IPS-18a (cell line): ENCODE results near the gene BACH2.

ENCODE experiments used
- H3K27ac ChIP-seq: one replicate; pipeline ENCODE4 v1.5.1; 2013; ENCODE audit warnings: low read length
- H3K27me3 ChIP-seq: one replicate; pipeline ENCODE4 v1.6.1; 2013; ENCODE audit warnings: mild to moderate bottlenecking, low read length; ENCODE audit not compliant: control insufficient read depth, insufficient read depth
- H3K36me3 ChIP-seq: one replicate; pipeline ENCODE4 v1.6.1; 2013; ENCODE audit warnings: low read depth, low read length; ENCODE audit not compliant: control insufficient read depth
- H3K4me1 ChIP-seq: one replicate; pipeline ENCODE4 v1.6.1; 2013; ENCODE audit warnings: low read depth, low read length; ENCODE audit not compliant: control insufficient read depth
- H3K4me3 ChIP-seq: one replicate; pipeline ENCODE4 v1.5.1; 2013; ENCODE audit warnings: low read length
- H3K9ac ChIP-seq: one replicate; pipeline ENCODE4 v1.6.1; 2013; ENCODE audit warnings: mild to moderate bottlenecking, low read length, moderate library complexity
- H3K9me3 ChIP-seq: one replicate; pipeline ENCODE4 v1.6.1; 2013; ENCODE audit warnings: low read depth, low read length; ENCODE audit not compliant: control insufficient read depth

The BACH2 gene

GRCh38 chr6:90272895-90273294 is 23.7 kb downstream of the BACH2 start:
- no peaks in the 10 kb centered on the region for H3K27me3 ChIP-seq
- H3K27ac ChIP-seq: no peak overlapping the region
- H3K4me3 ChIP-seq: no peak overlapping the region
- no peaks in the 10 kb centered on the region for H3K9me3 ChIP-seq
- H3K9ac ChIP-seq: no peak overlapping the region
- no peaks in the 10 kb centered on the region for H3K4me1 ChIP-seq
- no peaks in the 10 kb centered on the region for H3K36me3 ChIP-seq

GRCh38 chr6:90271831-90272230 is 24.8 kb downstream of the BACH2 start:
- H3K27me3 ChIP-seq: no peaks in the 10 kb centered on the region
- H3K36me3 ChIP-seq: no peaks in the 10 kb centered on the region
- no peak overlapping the region for H3K27ac ChIP-seq
- H3K9me3 ChIP-seq: no peaks in the 10 kb centered on the region
- no peaks in the 10 kb centered on the region for H3K4me1 ChIP-seq
- no peak overlapping the region for H3K9ac ChIP-seq
- no peak overlapping the region for H3K4me3 ChIP-seq

- Histone ChIP-seq H3K36me3 (no peaks in the 10 kb centered on the region), H3K27me3 (no peaks in the 10 kb centered on the region), H3K9ac (no peak overlapping the region), H3K4me1 (no peaks in the 10 kb centered on the region), H3K9me3 (no peaks in the 10 kb centered on the region), H3K27ac (no peak overlapping the region), H3K4me3 (no peak overlapping the region)
Measured at GRCh38 chr6:90269334-90269733, 27.3 kb downstream of the BACH2 start.

- H3K9me3 ChIP-seq: no peaks in the 10 kb centered on the region
- H3K27ac ChIP-seq: no peak overlapping the region
- H3K36me3 ChIP-seq: no peaks in the 10 kb centered on the region
- no peak overlapping the region for H3K9ac ChIP-seq
- no peaks in the 10 kb centered on the region for H3K27me3 ChIP-seq
- no peak overlapping the region for H3K4me3 ChIP-seq
- no peaks in the 10 kb centered on the region for H3K4me1 ChIP-seq
Measured at GRCh38 chr6:90268178-90268577, 28.5 kb downstream of the BACH2 start.

GRCh38 chr6:90266905-90267621 is 29.6 kb downstream of the BACH2 start:
- no peaks in the 10 kb centered on the region for H3K36me3 ChIP-seq
- H3K9ac ChIP-seq: no peak overlapping the region
- no peaks in the 10 kb centered on the region for H3K27me3 ChIP-seq
- H3K9me3 ChIP-seq: no peaks in the 10 kb centered on the region
- no peaks in the 10 kb centered on the region for H3K4me1 ChIP-seq
- no peak overlapping the region for H3K4me3 ChIP-seq
- no peak overlapping the region for H3K27ac ChIP-seq

- Histone ChIP-seq H3K9me3 (no peaks in the 10 kb centered on the region), H3K27me3 (no peaks in the 10 kb centered on the region), H3K9ac (no peak overlapping the region), H3K4me1 (no peaks in the 10 kb centered on the region), H3K27ac (no peak overlapping the region), H3K4me3 (no peak overlapping the region), H3K36me3 (no peaks in the 10 kb centered on the region)
Measured at GRCh38 chr6:90264561-90264960, 32.1 kb downstream of the BACH2 start.

GRCh38 chr6:90263633-90264032 is 33.0 kb downstream of the BACH2 start:
- no peak overlapping the region for H3K9ac ChIP-seq
- H3K36me3 ChIP-seq: no peaks in the 10 kb centered on the region
- H3K27ac ChIP-seq: no peak overlapping the region
- no peaks in the 10 kb centered on the region for H3K4me1 ChIP-seq
- H3K9me3 ChIP-seq: no peaks in the 10 kb centered on the region
- no peaks in the 10 kb centered on the region for H3K27me3 ChIP-seq
- no peak overlapping the region for H3K4me3 ChIP-seq

GRCh38 chr6:90261801-90262200 is 34.8 kb downstream of the BACH2 start:
- Histone ChIP-seq H3K36me3 (no peaks in the 10 kb centered on the region), H3K27me3 (no peaks in the 10 kb centered on the region), H3K4me3 (no peak overlapping the region), H3K27ac (no peak overlapping the region), H3K9me3 (no peaks in the 10 kb centered on the region), H3K4me1 (no peaks in the 10 kb centered on the region), H3K9ac (no peak overlapping the region)

- H3K4me1 ChIP-seq: no peaks in the 10 kb centered on the region
- no peak overlapping the region for H3K27ac ChIP-seq
- no peak overlapping the region for H3K4me3 ChIP-seq
- no peaks in the 10 kb centered on the region for H3K36me3 ChIP-seq
- H3K9ac ChIP-seq: no peak overlapping the region
- no peaks in the 10 kb centered on the region for H3K9me3 ChIP-seq
- no peaks in the 10 kb centered on the region for H3K27me3 ChIP-seq
Measured at GRCh38 chr6:90257486-90257738, 39.2 kb downstream of the BACH2 start.

- Histone ChIP-seq H3K4me1 (no peaks in the 10 kb centered on the region), H3K4me3 (no peak overlapping the region), H3K27me3 (no peaks in the 10 kb centered on the region), H3K9me3 (no peaks in the 10 kb centered on the region), H3K27ac (no peak overlapping the region), H3K36me3 (no peaks in the 10 kb centered on the region), H3K9ac (no peak overlapping the region)
Measured at GRCh38 chr6:90256698-90257485, 39.8 kb downstream of the BACH2 start.

- Histone ChIP-seq H3K4me1 (no peaks in the 10 kb centered on the region), H3K9ac (no peak overlapping the region), H3K27me3 (no peaks in the 10 kb centered on the region), H3K27ac (no peak overlapping the region), H3K36me3 (no peaks in the 10 kb centered on the region), H3K9me3 (no peaks in the 10 kb centered on the region), H3K4me3 (no peak overlapping the region)
Measured at GRCh38 chr6:90253631-90254030, 43.0 kb downstream of the BACH2 start.
